Gastrocnemius medialis (tissue), 4 donors: ENCODE results near the gene BBS2. TPM values are rescaled to one million over a fixed set of nuclear protein-coding genes. Genes with fewer than 3 reads are reported as not detected.

Experiments
- ATAC-seq, 2 donors: fragments of 150-250 bp; one replicate each; pipeline ENCODE4 v1.9.1; 2016
- DNase-seq, 2 donors: peaks; one replicate each; pipeline ENCODE4 v3.0.0-alpha.2; 2019
- H3K27ac ChIP-seq, 4 donors: fragments of 200-600 bp; sonication (generic); 1 replicate in 1 of 4; 2 replicates in 3 of 4; pipeline ENCODE4 v1.5.1; 2016 to 2018; ENCODE audit warnings: mild to moderate bottlenecking in 2 of 4, moderate library complexity in 1 of 4
- H3K27me3 ChIP-seq, 3 donors: fragments of 200-600 bp; sonication (generic) in 2 of 3; 1 replicate in 1 of 3; 2 replicates in 2 of 3; pipeline versions ENCODE4 v1.5.1 to v1.6.0; 2016 to 2019; ENCODE audit warnings: mild to moderate bottlenecking in 1 of 3, moderate library complexity in 1 of 3
- H3K36me3 ChIP-seq, 2 donors: fragments of 200-600 bp; sonication (generic) in 1 of 2; one replicate each; pipeline ENCODE4 v1.5.1; 2017 to 2018
- H3K4me1 ChIP-seq, 2 donors: fragments of 200-600 bp; sonication (generic) in 1 of 2; one replicate each; pipeline ENCODE4 v1.5.1; 2016 to 2017; ENCODE audit warnings: mild to moderate bottlenecking in 2 of 2
- H3K4me3 ChIP-seq, 4 donors: fragments of 200-600 bp; sonication (generic) in 3 of 4; 1 replicate in 1 of 4; 2 replicates in 3 of 4; pipeline ENCODE4 v1.5.1; 2016 to 2019; ENCODE audit warnings: mild to moderate bottlenecking in 2 of 4
- H3K9me3 ChIP-seq, 3 donors: fragments of 200-600 bp; sonication (generic) in 2 of 3; 1 replicate in 1 of 3; 2 replicates in 2 of 3; pipeline ENCODE4 v1.5.1; 2016 to 2019
- CTCF ChIP-seq, 5 experiments: fragments of 450-650 bp in 3 of 5; fragments of 200-600 bp in 2 of 5; sonication (generic) in 2 of 5; IDR thresholded peaks in 4 of 5; conservative IDR thresholded peaks in 1 of 5; 1 replicate in 4 of 5; 2 replicates in 1 of 5; pipeline ENCODE4 v1.5.1; 2016 to 2019; ENCODE audit warnings: antibody characterized with exemption in 5 of 5, mild to moderate bottlenecking in 3 of 5, moderate library complexity in 3 of 5
- POLR2A ChIP-seq, 2 donors: fragments of 450-650 bp; IDR thresholded peaks; one replicate each; pipeline ENCODE4 v1.6.1; 2017; ENCODE audit warnings: antibody characterized with exemption in 2 of 2, mild to moderate bottlenecking in 2 of 2, moderate library complexity in 2 of 2
- in situ Hi-C, 4 donors: fragments of 200-750 bp; cut with MboI; loops; one replicate each; pipeline versions ENCODE4 v1.15.0 to v1.8.0; 2017; ENCODE audit warnings: low sequenced_read_pairs in 4 of 4
- intact Hi-C: fragments of 100-400 bp; cut with DNase I; formaldehyde crosslinking; loops from one replicate; pipeline ENCODE4 v1.15.1; 2023; ENCODE audit warnings: low total_unique reads
- total RNA-seq, 4 donors: library from RNA; depleted of rRNA; stranded (reverse); fragments of >200 nt; gene quantifications; one replicate each; pipeline versions ENCODE4 v1.1.0 to v1.2.3, GENCODE V29; 2016

The BBS2 gene
- total RNA-seq, 4 donors from 2014 or later = 25.2 to 52.0 (median 28.6) TPM

GRCh38 chr16:56450986-56451752, 68.7 kb downstream of the BBS2 start, which contains the start of the genes NUDT21 and OGFOD1:
Gene NUDT21, minus strand, starts transcription at chr16:56451332. Its CDS starts 130 bp downstream, at chr16:56451202.
Gene OGFOD1, plus strand, starts transcription at chr16:56451554. Its CDS starts 59 bp downstream, at chr16:56451613.
- Histone ChIP-seq H3K9me3 (no peaks in the 10 kb centered on the region), H3K27me3 (no peaks in the 10 kb centered on the region), H3K4me3 (peak within 1 kb of the TSS; percentile 87 to 99 (median 92)), H3K36me3 (peaks cover 0 to 35% of the 10 kb centered on the region in 2 donors), H3K27ac (peak within 1 kb of the TSS; percentile 85 to 96 (median 94)), H3K4me1 (peaks cover 34 to 36% of the 10 kb centered on the region in 2 donors)
- peak; percentile 97 to 98 for ATAC-seq
- intact Hi-C loops = loop anchor here (1.0 to 5.0 kb wide), 2 partner anchors 26 to 1011 kb away; partner anchors contain the start of genes AMFR and POLR2C
- in situ Hi-C loops = no loop called here
- TF ChIP-seq CTCF (IDR thresholded peaks at IDR 0.05 in 4 of 5, conservative IDR thresholded peaks at IDR 0.05 in 1 of 5) = no peak
- TF ChIP-seq POLR2A (IDR thresholded peaks at IDR 0.05) = peak; percentile 76 to 89
- DNase-seq = peak; percentile 98

DNA sequence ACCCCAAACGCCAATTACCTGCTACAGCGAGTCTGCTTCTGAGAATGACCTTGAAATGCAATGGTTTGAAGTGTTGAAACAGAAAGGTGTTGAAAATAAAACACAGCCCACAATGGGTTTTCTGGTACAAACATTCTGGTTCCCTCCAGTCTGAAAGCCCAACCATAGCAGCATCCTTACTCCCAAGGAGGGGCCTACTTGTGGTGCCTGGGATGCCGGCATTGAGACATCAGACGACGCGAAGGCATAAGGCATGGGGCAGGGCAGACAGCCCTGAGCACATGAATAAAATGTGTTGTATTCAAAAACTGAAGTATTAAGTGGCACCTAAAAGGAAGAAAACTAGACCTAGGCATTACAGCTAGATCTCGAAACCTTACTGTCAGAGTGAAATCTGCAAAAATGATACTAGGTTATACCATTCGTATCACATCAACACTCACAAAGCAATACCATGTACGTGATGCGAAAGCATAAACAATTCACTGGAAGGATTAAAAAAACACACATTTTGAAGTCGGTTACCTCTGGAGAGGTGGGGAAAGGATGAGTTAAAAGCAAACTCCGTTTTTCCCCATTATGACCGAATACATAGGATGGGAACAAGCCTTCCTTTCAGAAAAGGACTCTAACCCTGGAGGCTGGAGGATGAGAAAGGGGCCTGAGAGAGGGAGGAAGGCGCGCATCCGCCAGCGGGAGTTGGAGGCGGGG, 69.4 kb downstream of the BBS2 start:
- DNase-seq (no peak), ATAC-seq (peak in 1 of 2 donors; percentile 15)
- peaks cover 0 to 35% of the 10 kb centered on the region in 2 donors for H3K36me3 ChIP-seq
- H3K4me1 ChIP-seq = peaks cover 34 to 36% of the 10 kb centered on the region in 2 donors
- peak overlapping the region; percentile 85 to 96 (median 94) for H3K27ac ChIP-seq
- H3K4me3 ChIP-seq = peak overlapping the region; percentile 87 to 99 (median 92)
- intact Hi-C loops = loop anchor here (5.0 kb wide), 1 partner anchor 1012 kb away; the partner anchor contains the start of gene POLR2C
- H3K27me3 ChIP-seq = no peaks in the 10 kb centered on the region
- in situ Hi-C loops = no loop called here
- TF ChIP-seq CTCF (IDR thresholded peaks at IDR 0.05 in 4 of 5, conservative IDR thresholded peaks at IDR 0.05 in 1 of 5) (no peak), POLR2A (IDR thresholded peaks at IDR 0.05) (no peak)
- H3K9me3 ChIP-seq = no peaks in the 10 kb centered on the region

DNA sequence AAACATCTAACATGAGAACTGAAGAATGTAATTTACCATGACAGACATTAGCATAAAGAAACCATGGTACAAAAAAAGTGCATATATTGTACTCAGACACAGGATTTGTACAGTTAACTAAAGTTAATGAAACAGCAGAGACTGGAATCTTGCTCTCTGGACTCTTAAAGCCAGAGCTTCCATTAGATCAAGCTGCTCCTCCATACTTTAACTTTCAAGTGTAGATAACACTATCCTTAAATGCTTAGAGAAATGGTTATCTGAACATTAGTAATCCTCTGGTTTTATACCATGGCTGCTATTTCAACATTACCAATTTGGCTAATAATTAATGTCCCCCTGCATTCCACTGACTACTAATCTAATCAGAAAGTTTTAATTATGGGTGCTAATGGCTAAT, 71.8 kb downstream of the BBS2 start:
- Histone ChIP-seq H3K4me1 (peaks cover 29% of the 10 kb centered on the region in 2 donors), H3K36me3 (peaks cover 0 to 14% of the 10 kb centered on the region in 2 donors), H3K27ac (no peak overlapping the region), H3K4me3 (no peak overlapping the region), H3K9me3 (no peaks in the 10 kb centered on the region), H3K27me3 (no peaks in the 10 kb centered on the region)
- DNase-seq = no peak
- intact Hi-C loops (no loop called here), in situ Hi-C loops (no loop called here)
- no peak for TF ChIP-seq POLR2A (IDR thresholded peaks at IDR 0.05)
- no peak for TF ChIP-seq CTCF (IDR thresholded peaks at IDR 0.05 in 4 of 5, conservative IDR thresholded peaks at IDR 0.05 in 1 of 5)
- ATAC-seq = no peak

GRCh38 chr16:56447286-56447685, 72.5 kb downstream of the BBS2 start:
- H3K36me3 ChIP-seq = peaks cover 0 to 17% of the 10 kb centered on the region in 2 donors
- peaks cover 22% of the 10 kb centered on the region in 2 donors for H3K4me1 ChIP-seq
- in situ Hi-C loops (no loop called here), intact Hi-C loops (no loop called here)
- H3K27me3 ChIP-seq = no peaks in the 10 kb centered on the region
- no peak overlapping the region for H3K4me3 ChIP-seq
- no peak for DNase-seq
- TF ChIP-seq POLR2A (IDR thresholded peaks at IDR 0.05) (no peak), CTCF (IDR thresholded peaks at IDR 0.05 in 4 of 5, conservative IDR thresholded peaks at IDR 0.05 in 1 of 5) (no peak)
- H3K27ac ChIP-seq = no peak overlapping the region
- H3K9me3 ChIP-seq = no peaks in the 10 kb centered on the region
- no peak for ATAC-seq
